Ishikawa (cell line): Measurements from ENCODE around the gene PLCB3.

Source experiments
- CEBPB ChIP-seq: IDR thresholded peaks from 2 replicates; pipeline ENCODE4 v1.6.1; 2012
- CREB1 ChIP-seq: IDR thresholded peaks from 2 replicates; pipeline ENCODE4 v1.6.1; 2012; ENCODE audit warnings: low read depth
- EGR1 ChIP-seq: IDR thresholded peaks from 2 replicates; pipeline ENCODE4 v1.6.1; 2012
- NFIC ChIP-seq: IDR thresholded peaks from 2 replicates; pipeline ENCODE4 v1.6.1; 2012
- TAF1 ChIP-seq: IDR thresholded peaks from 2 replicates; pipeline ENCODE4 v1.6.1; 2012; ENCODE audit warnings: low read depth, mild to moderate bottlenecking
- TEAD4 ChIP-seq: IDR thresholded peaks from 2 replicates; pipeline ENCODE4 v1.6.1; 2012
- TF ChIP-seq, protein P1 (sequence below): IDR thresholded peaks from 2 replicates; pipeline ENCODE4 v1.6.1; 2012
- TF ChIP-seq, protein P2 (sequence below): IDR thresholded peaks from 2 replicates; pipeline ENCODE4 v1.6.1; 2012
- TF ChIP-seq, protein P3 (sequence below): IDR thresholded peaks from 2 replicates; pipeline ENCODE4 v1.6.1; 2012; ENCODE audit warnings: low read depth, mild to moderate bottlenecking

DNA sequence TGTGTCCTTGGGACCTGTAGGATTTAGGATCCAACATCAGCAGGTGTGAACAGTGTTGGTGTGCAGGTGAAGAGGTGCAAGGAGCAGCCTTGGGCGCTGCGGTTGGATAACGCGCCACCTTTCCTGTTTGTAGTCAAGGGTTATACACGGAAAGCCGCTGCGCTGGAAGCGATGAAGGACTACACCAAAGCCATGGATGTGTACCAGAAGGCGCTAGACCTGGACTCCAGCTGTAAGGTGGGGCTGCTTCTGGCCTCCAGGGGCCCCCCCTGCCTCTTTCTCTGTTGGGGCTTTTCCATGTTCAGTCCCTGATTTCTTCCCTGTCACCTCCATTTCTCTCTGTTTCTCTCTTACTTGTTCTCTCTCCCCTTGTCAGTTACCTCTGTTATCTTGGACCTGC lies 48.3 kb upstream of the PLCB3 start:
- TF ChIP-seq TEAD4 = no peak
- TF ChIP-seq CREB1 = no peak
- TF ChIP-seq, protein P1, sequence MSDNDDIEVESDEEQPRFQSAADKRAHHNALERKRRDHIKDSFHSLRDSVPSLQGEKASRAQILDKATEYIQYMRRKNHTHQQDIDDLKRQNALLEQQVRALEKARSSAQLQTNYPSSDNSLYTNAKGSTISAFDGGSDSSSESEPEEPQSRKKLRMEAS = no peak
- TF ChIP-seq, protein P2, sequence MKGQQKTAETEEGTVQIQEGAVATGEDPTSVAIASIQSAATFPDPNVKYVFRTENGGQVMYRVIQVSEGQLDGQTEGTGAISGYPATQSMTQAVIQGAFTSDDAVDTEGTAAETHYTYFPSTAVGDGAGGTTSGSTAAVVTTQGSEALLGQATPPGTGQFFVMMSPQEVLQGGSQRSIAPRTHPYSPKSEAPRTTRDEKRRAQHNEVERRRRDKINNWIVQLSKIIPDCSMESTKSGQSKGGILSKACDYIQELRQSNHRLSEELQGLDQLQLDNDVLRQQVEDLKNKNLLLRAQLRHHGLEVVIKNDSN = no peak
- TF ChIP-seq, protein P3, sequence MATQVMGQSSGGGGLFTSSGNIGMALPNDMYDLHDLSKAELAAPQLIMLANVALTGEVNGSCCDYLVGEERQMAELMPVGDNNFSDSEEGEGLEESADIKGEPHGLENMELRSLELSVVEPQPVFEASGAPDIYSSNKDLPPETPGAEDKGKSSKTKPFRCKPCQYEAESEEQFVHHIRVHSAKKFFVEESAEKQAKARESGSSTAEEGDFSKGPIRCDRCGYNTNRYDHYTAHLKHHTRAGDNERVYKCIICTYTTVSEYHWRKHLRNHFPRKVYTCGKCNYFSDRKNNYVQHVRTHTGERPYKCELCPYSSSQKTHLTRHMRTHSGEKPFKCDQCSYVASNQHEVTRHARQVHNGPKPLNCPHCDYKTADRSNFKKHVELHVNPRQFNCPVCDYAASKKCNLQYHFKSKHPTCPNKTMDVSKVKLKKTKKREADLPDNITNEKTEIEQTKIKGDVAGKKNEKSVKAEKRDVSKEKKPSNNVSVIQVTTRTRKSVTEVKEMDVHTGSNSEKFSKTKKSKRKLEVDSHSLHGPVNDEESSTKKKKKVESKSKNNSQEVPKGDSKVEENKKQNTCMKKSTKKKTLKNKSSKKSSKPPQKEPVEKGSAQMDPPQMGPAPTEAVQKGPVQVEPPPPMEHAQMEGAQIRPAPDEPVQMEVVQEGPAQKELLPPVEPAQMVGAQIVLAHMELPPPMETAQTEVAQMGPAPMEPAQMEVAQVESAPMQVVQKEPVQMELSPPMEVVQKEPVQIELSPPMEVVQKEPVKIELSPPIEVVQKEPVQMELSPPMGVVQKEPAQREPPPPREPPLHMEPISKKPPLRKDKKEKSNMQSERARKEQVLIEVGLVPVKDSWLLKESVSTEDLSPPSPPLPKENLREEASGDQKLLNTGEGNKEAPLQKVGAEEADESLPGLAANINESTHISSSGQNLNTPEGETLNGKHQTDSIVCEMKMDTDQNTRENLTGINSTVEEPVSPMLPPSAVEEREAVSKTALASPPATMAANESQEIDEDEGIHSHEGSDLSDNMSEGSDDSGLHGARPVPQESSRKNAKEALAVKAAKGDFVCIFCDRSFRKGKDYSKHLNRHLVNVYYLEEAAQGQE = no peak
- no peak for TF ChIP-seq NFIC
- TF ChIP-seq CEBPB = no peak
- TF ChIP-seq EGR1 = no peak
- TF ChIP-seq TAF1 = no peak
